Thyroid gland (tissue), 4 donors: Measurements from ENCODE around the gene HSPA1A.

ENCODE experiments used
- CTCF ChIP-seq, 6 experiments: fragments of 200-600 bp in 3 of 6; fragments of 450-650 bp in 3 of 6; sonication (generic) in 3 of 6; IDR thresholded peaks; one replicate each; pipeline ENCODE4 v1.5.1; 2016 to 2019; ENCODE audit warnings: antibody characterized with exemption in 6 of 6, mild to moderate bottlenecking in 2 of 6, inconsistent platforms in 1 of 6, moderate library complexity in 1 of 6
- POLR2A ChIP-seq, 2 donors: fragments of 450-650 bp; IDR thresholded peaks; one replicate each; pipeline ENCODE4 v1.6.1; 2017; ENCODE audit warnings: antibody characterized with exemption in 2 of 2, mild to moderate bottlenecking in 2 of 2, moderate library complexity in 1 of 2

DNA sequence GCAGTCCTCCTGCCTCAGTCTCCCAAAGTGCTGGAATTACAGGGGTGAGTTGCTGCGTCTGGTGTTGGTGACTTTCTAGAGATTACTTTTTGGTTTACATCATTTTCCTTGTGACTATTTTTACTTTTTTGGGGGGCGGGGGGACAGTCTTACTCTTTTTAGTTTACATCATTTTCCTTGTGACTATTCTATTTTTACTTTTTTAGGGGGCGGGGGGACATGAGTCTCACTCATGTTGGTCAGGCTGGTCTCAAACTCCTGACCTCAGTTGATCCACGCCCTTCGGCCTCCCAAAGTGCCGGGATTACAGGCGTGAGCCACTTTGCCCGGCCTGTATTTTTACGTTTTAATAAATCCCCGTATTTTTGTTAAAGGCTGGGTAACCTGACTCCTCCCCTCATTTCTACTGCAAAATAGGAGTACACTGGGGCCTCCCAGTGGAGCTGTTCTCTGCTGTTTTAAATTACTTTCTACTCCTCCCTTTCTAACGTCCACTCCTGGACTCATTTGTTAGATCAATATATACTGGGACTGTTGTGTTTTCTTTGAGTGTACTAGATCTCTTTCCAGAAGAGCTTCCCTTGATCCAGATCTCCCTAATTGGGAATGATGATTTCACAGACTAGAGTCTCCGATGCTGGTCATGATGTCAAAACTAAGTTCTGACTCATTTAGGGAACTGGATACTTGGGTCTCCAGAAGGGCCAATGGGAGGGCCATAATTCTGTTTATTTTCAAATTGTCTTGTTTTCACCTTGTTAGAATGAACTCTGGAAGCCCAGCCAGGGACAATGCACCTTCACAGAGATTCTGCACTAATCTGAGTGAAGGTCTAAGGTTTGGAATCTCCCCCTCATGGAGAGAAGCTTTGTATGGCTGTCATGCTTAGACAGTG is 21.4 kb downstream of the HSPA1A start:
- TF ChIP-seq CTCF (IDR thresholded peaks at IDR 0.05): no peak
- no peak for TF ChIP-seq POLR2A (IDR thresholded peaks at IDR 0.05)
